Natural killer cell (primary cell): ENCODE data around the gene CMSS1. TPM values are rescaled to one million over a fixed set of nuclear protein-coding genes. Genes with fewer than 3 reads are reported as not detected.

Experiments used
- ATAC-seq, 3 donors: fragments of 150-1000 bp in 2 of 3; fragments of 200-7000 bp in 1 of 3; cut with Tn5 transposase; 1 replicate in 1 of 3; 2 replicates in 2 of 3; pipeline ENCODE4 v1.10.0; 2021; ENCODE audit warnings: mild to moderate bottlenecking in 2 of 3, moderate library complexity in 2 of 3
- DNase-seq, 2 donors: peaks; one replicate each; pipeline versions ENCODE4 v3.0.0 to v3.0.0-alpha.2; 2013 to 2021; ENCODE audit warnings: mixed read lengths in 1 of 2
- H3K27ac ChIP-seq: one replicate; pipeline ENCODE4 v1.5.1; 2013; ENCODE audit warnings: mild to moderate bottlenecking, low read length
- H3K27me3 ChIP-seq: one replicate; pipeline ENCODE4 v1.6.1; 2013; ENCODE audit warnings: low read length; ENCODE audit not compliant: control insufficient read depth, insufficient read depth
- H3K36me3 ChIP-seq: one replicate; pipeline ENCODE4 v1.6.1; 2013; ENCODE audit warnings: low read length; ENCODE audit not compliant: control insufficient read depth, insufficient read depth
- H3K4me1 ChIP-seq: one replicate; pipeline ENCODE4 v1.6.1; 2013; ENCODE audit warnings: low read length; ENCODE audit not compliant: control insufficient read depth, insufficient read depth
- H3K4me3 ChIP-seq: one replicate; pipeline ENCODE4 v1.5.1; 2013; ENCODE audit warnings: low read length
- H3K9me3 ChIP-seq: one replicate; pipeline ENCODE4 v1.6.1; 2013; ENCODE audit warnings: low read length; ENCODE audit not compliant: control insufficient read depth, insufficient read depth
- H3K27ac Mint-ChIP-seq, 2 donors: one replicate each; pipeline ENCODE4 v1.8.0; 2022; ENCODE audit warnings: mild to moderate bottlenecking in 2 of 2, mixed read lengths in 2 of 2, moderate library complexity in 1 of 2
- H3K27me3 Mint-ChIP-seq, 2 donors: one replicate each; pipeline ENCODE4 v1.8.0; 2022; ENCODE audit warnings: low read depth in 2 of 2, mixed read lengths in 2 of 2
- H3K36me3 Mint-ChIP-seq: one replicate; pipeline ENCODE4 v1.8.0; 2022; ENCODE audit warnings: mixed read lengths
- H3K4me1 Mint-ChIP-seq, 2 donors: one replicate each; pipeline ENCODE4 v1.8.0; 2022; ENCODE audit warnings: mixed read lengths in 2 of 2
- H3K4me3 Mint-ChIP-seq: one replicate; pipeline ENCODE4 v1.8.0; 2022; ENCODE audit warnings: mild to moderate bottlenecking, moderate library complexity, mixed read lengths
- H3K9me3 Mint-ChIP-seq, 2 donors: one replicate each; pipeline ENCODE4 v1.8.0; 2022; ENCODE audit warnings: mixed read lengths in 2 of 2
- WGBS: methylation state at CpG from one replicate; pipeline ENCODE4 v1.1.7; 2013; ENCODE audit warnings: missing lambda C conversion rate; ENCODE audit not compliant: insufficient coverage; 5-methylcytosine and 5-hydroxymethylcytosine counted together
- intact Hi-C: fragments of 100-400 bp; cut with micrococcal nuclease; formaldehyde crosslinking; loops from one replicate; pipeline ENCODE4 v1.14.2; 2022
- total RNA-seq, 4 donors: library from RNA; stranded (reverse); fragments of 120-200 nt in 1 of 4; gene quantifications; one replicate each; pipeline versions ENCODE4 v1.2.3 to v1.2.4, GENCODE V29; 2013 to 2022
- TF ChIP-seq, protein P1 (sequence below): fragments of 200-600 bp; IDR thresholded peaks from one replicate; pipeline ENCODE4 v1.8.0; 2022; ENCODE audit warnings: antibody characterized with exemption

The CMSS1 gene
- total RNA-seq, 3 donors from 2014 or later (not counting 1 experiment from before 2014, with no cell fraction given) = 7.8 to 12.7 (median 9.2) TPM

GRCh38 chr3:100128565-100128964, 310.9 kb downstream of the CMSS1 start:
- no peak overlapping the region for H3K4me3 Mint-ChIP-seq

GRCh38 chr3:100129941-100130340, 312.3 kb downstream of the CMSS1 start:
- no peak for ATAC-seq
- no peaks in the 10 kb centered on the region for H3K9me3 ChIP-seq
- no peak overlapping the region for H3K27ac ChIP-seq
- no peaks in the 10 kb centered on the region for H3K36me3 Mint-ChIP-seq
- H3K27me3 Mint-ChIP-seq = no peaks in the 10 kb centered on the region
- no peaks in the 10 kb centered on the region for H3K9me3 Mint-ChIP-seq
- TF ChIP-seq, protein P1, sequence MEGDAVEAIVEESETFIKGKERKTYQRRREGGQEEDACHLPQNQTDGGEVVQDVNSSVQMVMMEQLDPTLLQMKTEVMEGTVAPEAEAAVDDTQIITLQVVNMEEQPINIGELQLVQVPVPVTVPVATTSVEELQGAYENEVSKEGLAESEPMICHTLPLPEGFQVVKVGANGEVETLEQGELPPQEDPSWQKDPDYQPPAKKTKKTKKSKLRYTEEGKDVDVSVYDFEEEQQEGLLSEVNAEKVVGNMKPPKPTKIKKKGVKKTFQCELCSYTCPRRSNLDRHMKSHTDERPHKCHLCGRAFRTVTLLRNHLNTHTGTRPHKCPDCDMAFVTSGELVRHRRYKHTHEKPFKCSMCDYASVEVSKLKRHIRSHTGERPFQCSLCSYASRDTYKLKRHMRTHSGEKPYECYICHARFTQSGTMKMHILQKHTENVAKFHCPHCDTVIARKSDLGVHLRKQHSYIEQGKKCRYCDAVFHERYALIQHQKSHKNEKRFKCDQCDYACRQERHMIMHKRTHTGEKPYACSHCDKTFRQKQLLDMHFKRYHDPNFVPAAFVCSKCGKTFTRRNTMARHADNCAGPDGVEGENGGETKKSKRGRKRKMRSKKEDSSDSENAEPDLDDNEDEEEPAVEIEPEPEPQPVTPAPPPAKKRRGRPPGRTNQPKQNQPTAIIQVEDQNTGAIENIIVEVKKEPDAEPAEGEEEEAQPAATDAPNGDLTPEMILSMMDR = no peak
- H3K4me3 ChIP-seq = no peak overlapping the region
- no peaks in the 10 kb centered on the region for H3K36me3 ChIP-seq
- WGBS = 86% methylated on average over 1 of the region's 1 CpG
- DNase-seq = no peak
- no peaks in the 10 kb centered on the region for H3K4me1 Mint-ChIP-seq
- no peak overlapping the region for H3K4me3 Mint-ChIP-seq
- intact Hi-C loops = no loop called here
- no peak overlapping the region for H3K27ac Mint-ChIP-seq
- H3K4me1 ChIP-seq = no peaks in the 10 kb centered on the region
- H3K27me3 ChIP-seq = no peaks in the 10 kb centered on the region

More at GRCh38 chr3:100128565-100128964, 310.9 kb downstream of the CMSS1 start:
- Histone ChIP-seq H3K4me1 (no peaks in the 10 kb centered on the region), H3K27ac (no peak overlapping the region), H3K9me3 (no peaks in the 10 kb centered on the region), H3K27me3 (no peaks in the 10 kb centered on the region), H3K4me3 (no peak overlapping the region), H3K36me3 (no peaks in the 10 kb centered on the region)
- no peaks in the 10 kb centered on the region for H3K36me3 Mint-ChIP-seq
- intact Hi-C loops = no loop called here
- no peak overlapping the region for H3K27ac Mint-ChIP-seq
- H3K4me1 Mint-ChIP-seq = no peaks in the 10 kb centered on the region
- no peak for DNase-seq
- no peak for ATAC-seq
- no peaks in the 10 kb centered on the region for H3K27me3 Mint-ChIP-seq
- H3K9me3 Mint-ChIP-seq = no peaks in the 10 kb centered on the region
- TF ChIP-seq, protein P1 = no peak
- WGBS = 78% methylated on average over 3 of the region's 5 CpGs

DNA sequence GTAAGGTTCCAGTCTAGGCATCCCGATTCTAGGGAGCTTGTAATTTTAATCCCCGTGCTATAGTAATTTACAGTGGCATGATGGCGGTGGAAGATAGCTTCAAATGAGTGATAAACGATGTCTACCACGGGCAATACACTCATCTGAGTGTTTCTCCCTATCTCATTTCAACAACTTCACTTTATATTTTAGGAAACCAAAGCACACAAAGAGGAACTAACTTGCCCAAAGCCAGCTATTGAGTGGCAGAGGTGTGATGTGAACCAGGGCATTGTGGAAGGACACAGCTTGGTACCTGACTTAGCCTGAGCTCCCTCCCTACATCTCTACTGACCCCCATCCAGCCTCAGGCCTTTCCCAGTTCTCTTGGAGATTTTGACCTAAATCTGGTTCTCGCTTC, 313.6 kb downstream of the CMSS1 start:
- no peaks in the 10 kb centered on the region for H3K36me3 Mint-ChIP-seq
- Histone ChIP-seq H3K4me3 (no peak overlapping the region), H3K27me3 (no peaks in the 10 kb centered on the region), H3K27ac (no peak overlapping the region), H3K36me3 (no peaks in the 10 kb centered on the region), H3K9me3 (no peaks in the 10 kb centered on the region), H3K4me1 (no peaks in the 10 kb centered on the region)
- WGBS = 60% methylated on average over 3 of the region's 6 CpGs
- H3K27ac Mint-ChIP-seq = no peak overlapping the region
- no peaks in the 10 kb centered on the region for H3K9me3 Mint-ChIP-seq
- TF ChIP-seq, protein P1 = no peak
- no peaks in the 10 kb centered on the region for H3K4me1 Mint-ChIP-seq
- no peak overlapping the region for H3K4me3 Mint-ChIP-seq
- ATAC-seq (no peak), DNase-seq (no peak)
- intact Hi-C loops = no loop called here
- H3K27me3 Mint-ChIP-seq = no peaks in the 10 kb centered on the region

- no peaks in the 10 kb centered on the region for H3K4me1 ChIP-seq
- no peaks in the 10 kb centered on the region for H3K27me3 Mint-ChIP-seq
- H3K4me3 Mint-ChIP-seq = no peak overlapping the region
- H3K4me1 Mint-ChIP-seq = no peaks in the 10 kb centered on the region
- H3K4me3 ChIP-seq = no peak overlapping the region
- no peaks in the 10 kb centered on the region for H3K9me3 ChIP-seq
- no peaks in the 10 kb centered on the region for H3K36me3 Mint-ChIP-seq
- no peak overlapping the region for H3K27ac Mint-ChIP-seq
- ATAC-seq (no peak), DNase-seq (no peak)
- TF ChIP-seq, protein P1 = no peak
- no peak overlapping the region for H3K27ac ChIP-seq
- H3K36me3 ChIP-seq = no peaks in the 10 kb centered on the region
- WGBS = no CpG with 5 or more reads among the region's 1 CpG
- H3K27me3 ChIP-seq = no peaks in the 10 kb centered on the region
- intact Hi-C loops = no loop called here
- H3K9me3 Mint-ChIP-seq = no peaks in the 10 kb centered on the region
These were observed 319.3 kb downstream of the CMSS1 start for GRCh38 chr3:100136921-100137320.
